ENCODE data around the gene GABRB1.

The GABRB1 gene

DNA sequence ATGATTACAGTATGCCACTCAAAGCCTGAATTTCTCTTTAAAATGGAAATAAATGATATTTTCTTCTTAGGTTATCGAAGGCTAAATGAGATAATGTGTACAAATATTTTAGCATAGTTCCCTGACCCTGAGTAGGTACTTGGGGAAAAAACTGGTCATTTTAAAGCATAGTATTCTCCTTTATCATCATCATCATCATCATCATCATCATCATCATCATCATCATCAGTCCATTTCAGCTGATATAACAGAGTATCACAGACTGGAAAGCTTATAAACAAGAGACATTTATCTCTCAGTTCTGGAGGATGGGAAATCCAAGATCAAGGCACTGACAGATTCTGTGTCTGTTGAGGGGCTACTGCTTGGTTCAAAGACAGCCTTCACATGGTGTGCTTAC is 13.9 kb downstream of the GABRB1 start:
- no peak overlapping the region for H3K4me3 ChIP-seq (ENCODE audit: low read length)
- no peak for DNase-seq (ENCODE audit: low read depth)
- TF ChIP-seq, protein P1, sequence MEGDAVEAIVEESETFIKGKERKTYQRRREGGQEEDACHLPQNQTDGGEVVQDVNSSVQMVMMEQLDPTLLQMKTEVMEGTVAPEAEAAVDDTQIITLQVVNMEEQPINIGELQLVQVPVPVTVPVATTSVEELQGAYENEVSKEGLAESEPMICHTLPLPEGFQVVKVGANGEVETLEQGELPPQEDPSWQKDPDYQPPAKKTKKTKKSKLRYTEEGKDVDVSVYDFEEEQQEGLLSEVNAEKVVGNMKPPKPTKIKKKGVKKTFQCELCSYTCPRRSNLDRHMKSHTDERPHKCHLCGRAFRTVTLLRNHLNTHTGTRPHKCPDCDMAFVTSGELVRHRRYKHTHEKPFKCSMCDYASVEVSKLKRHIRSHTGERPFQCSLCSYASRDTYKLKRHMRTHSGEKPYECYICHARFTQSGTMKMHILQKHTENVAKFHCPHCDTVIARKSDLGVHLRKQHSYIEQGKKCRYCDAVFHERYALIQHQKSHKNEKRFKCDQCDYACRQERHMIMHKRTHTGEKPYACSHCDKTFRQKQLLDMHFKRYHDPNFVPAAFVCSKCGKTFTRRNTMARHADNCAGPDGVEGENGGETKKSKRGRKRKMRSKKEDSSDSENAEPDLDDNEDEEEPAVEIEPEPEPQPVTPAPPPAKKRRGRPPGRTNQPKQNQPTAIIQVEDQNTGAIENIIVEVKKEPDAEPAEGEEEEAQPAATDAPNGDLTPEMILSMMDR (conservative IDR thresholded peaks at IDR 0.05; ENCODE audit: low read length): no peak

DNA sequence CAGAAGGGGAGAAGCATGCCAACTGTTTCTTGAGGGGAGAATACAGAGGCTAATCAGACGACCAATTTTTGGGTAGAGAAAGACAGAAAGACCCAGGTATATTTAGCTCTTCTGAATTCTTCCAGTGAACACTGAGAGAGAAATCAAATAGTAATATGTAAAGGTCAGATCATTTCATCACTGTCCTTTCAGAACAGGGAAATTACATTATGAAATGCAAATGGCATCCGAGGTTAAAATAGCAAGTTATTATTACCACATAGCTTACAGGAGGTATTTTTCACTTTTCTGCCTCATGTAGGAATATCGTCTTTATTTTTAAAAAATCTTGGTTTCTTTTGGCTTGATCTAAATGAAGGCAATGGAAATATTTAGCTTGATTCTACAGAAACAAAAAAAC is 18.0 kb downstream of the GABRB1 start:
- H3K4me3 ChIP-seq (ENCODE audit: low read length): no peak overlapping the region
- no peak for DNase-seq (ENCODE audit: low read depth)
- TF ChIP-seq, protein P1 (conservative IDR thresholded peaks at IDR 0.05; ENCODE audit: low read length): no peak

DNA sequence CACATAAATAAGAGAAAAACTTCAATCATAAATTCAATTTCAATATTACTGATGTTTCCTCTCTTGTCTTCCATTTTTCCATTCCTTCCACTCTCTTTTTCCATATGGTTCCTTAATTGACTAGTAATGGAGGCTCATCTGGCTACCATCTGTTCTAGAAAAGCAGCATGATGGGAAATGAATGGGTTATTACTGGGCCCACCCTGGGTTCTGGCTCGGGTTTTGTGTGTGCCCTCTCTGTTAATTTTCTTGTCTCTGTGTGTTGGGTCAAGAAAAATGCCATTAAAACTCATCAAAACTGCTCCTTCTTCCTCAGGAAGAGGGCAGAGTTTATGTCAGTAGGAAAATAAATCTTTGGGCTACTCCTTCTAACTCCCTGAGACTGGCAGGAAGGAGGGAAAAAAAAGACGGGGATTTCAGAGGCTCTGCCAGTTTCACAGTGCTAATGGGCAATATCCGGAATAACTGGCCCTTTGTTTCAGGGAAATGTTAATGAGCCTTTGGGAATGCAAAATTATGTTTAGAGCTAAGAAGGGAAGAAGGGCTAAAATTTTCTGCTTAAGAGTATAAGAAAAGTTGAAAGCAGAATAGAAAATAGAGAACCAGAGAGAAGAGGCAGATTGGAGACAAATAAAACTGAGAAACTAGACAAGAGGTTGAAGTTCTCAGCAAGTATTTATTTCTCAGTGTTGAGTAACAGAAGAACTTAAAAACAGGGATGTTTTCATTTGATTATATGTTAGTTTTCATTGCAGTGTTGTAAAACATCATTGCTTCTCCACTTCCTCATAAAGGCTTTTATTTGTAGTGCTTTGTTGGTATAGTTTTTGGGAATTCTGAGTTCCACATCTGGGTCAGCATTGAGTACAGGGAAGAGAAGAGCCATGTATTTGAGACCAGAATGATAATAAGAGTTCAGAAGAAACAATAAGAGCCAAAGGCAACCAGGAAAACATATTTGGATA is 19.7 kb downstream of the GABRB1 start:
- H3K4me3 ChIP-seq (ENCODE audit: low read length): no peak overlapping the region
- TF ChIP-seq, protein P1 (conservative IDR thresholded peaks at IDR 0.05; ENCODE audit: low read length): no peak
- no peak for DNase-seq (ENCODE audit: low read depth)

DNA sequence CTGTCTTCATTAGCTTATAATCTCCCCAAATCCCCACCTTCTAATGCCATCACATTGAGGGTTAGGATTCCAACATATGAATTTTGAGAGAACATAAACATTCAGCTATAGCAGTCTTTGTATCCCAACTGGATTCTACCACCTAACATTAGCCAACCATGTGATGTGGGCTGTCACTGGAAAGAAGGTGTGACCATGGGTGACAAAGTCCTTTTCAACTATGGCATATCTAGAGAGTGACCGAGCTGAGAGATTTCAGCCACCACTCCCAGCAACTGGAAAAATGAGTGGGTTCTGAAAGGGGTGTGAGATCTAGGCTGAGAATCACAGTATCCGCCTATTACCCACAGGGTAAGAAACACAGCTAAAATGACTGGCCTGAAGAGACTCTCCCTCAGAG is 22.1 kb downstream of the GABRB1 start:
- TF ChIP-seq, protein P1 (conservative IDR thresholded peaks at IDR 0.05; ENCODE audit: low read length): no peak
- no peak overlapping the region for H3K4me3 ChIP-seq (ENCODE audit: low read length)
- DNase-seq (ENCODE audit: low read depth): no peak

DNA sequence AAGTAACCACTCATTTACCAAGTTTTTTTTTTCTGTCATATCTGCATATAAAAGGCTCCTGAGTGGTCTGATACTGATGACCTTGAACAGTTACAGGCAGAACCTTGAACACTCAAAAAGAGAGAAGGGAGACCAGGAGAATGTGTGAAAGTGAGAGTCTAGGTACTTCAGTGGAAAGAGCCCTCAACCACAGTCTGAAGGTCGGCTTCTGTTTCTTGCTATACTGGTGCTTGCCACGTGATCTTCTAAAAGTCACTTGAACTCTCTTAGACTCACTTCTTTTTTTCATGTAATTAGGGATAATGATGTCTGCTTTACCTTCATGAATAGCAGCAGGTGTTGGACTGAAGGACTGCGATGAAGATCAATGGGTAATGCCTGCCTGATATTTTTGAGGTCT is 22.8 kb downstream of the GABRB1 start:
- no peak overlapping the region for H3K4me3 ChIP-seq (ENCODE audit: low read length)
- no peak for DNase-seq (ENCODE audit: low read depth)
- TF ChIP-seq, protein P1 (conservative IDR thresholded peaks at IDR 0.05; ENCODE audit: low read length): no peak

DNA sequence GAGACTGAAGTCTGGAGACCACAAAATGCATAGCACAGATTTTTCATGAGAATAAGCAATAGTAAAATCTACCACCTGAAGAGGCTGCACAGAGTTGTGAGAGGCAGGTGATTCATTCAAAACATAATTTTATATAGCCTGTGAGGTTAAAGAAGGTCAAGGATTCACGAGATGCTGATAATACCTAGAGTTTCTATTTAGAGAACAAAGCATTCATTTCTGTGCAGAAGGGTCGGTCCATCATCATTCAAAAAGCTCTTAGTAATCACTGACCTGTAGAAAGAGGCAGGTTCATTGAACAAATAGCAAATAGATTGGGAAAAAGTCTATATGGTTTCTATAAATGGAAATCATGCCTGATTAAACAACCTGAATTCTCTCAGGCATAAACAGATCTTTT is 26.6 kb downstream of the GABRB1 start:
- TF ChIP-seq, protein P1 (conservative IDR thresholded peaks at IDR 0.05; ENCODE audit: low read length): no peak
- no peak for DNase-seq (ENCODE audit: low read depth)

DNA sequence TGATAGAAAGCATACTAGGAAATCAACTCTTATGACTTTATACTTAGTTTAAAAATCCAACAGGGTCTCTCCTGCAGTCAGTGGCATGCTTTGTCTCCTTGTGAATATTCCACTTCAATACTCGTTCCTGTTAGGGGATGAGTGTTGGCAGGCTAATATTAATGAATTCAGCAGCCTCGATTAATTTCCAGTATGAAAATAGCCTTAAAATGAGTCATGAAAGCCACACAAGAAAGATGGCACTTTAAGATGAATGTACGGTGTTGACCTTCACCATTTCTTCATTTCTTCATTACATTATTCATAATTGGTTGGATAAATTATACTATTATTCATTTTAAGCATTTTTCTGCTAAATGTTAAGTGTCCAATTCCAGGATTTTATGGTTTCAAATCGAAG is 29.2 kb downstream of the GABRB1 start:
- TF ChIP-seq, protein P1 (conservative IDR thresholded peaks at IDR 0.05; ENCODE audit: low read length): no peak
- no peak overlapping the region for H3K4me3 ChIP-seq (ENCODE audit: low read length)
- DNase-seq (ENCODE audit: low read depth): no peak

More for the DNA sequence above, 26.6 kb downstream of the GABRB1 start:
- H3K4me3 ChIP-seq (ENCODE audit: low read length): no peak overlapping the region
